Right lobe of liver (tissue), 4 donors: ENCODE measurements around the gene PGAP2.

ENCODE experiments used
- POLR2A ChIP-seq: fragments of 450-650 bp; IDR thresholded peaks from one replicate; pipeline ENCODE4 v1.6.1; 2017; ENCODE audit warnings: antibody characterized with exemption, mild to moderate bottlenecking
- TF ChIP-seq, protein P1 (sequence below), 4 donors: fragments of 200-600 bp in 3 of 4; fragments of 450-650 bp in 1 of 4; IDR thresholded peaks; one replicate each; pipeline versions ENCODE4 v1.5.1 to v1.8.0; 2016 to 2022; ENCODE audit warnings: antibody characterized with exemption in 4 of 4, mild to moderate bottlenecking in 2 of 4
- donor health status: DM: no; HTN: no; CAD: no.
- donor health status: DM: no; HTN: no; CAD: no.
- donor health status: DM: no; HTN: yes; CAD: no.

DNA sequence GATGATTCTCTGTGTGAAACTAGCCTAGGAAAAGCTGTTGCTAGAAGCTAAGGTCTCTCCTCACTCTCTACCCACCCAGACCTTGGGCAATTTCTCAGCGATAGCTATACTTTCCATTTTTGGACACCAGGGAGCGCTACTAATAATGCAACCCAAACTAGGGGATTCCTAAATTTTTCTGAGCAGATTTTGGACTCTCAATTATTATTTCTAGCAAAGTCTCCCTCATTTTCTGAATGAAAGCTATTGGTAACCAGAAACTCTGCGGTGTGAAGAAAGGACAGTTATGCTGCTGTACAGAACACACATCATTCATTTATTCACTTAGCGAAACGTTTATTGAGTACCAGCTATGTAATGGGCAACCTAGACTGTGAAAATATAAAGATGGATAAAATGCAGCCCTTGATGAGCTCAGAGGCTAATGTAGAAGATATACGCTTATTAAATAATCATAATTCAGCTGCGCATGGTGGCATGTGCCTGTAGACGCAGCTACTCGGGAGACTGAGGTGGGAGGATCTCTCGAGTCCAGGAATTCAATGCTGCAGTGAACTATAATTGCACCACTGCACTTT lies 41.0 kb downstream of the PGAP2 start:
- no peak for TF ChIP-seq POLR2A
- TF ChIP-seq, protein P1, sequence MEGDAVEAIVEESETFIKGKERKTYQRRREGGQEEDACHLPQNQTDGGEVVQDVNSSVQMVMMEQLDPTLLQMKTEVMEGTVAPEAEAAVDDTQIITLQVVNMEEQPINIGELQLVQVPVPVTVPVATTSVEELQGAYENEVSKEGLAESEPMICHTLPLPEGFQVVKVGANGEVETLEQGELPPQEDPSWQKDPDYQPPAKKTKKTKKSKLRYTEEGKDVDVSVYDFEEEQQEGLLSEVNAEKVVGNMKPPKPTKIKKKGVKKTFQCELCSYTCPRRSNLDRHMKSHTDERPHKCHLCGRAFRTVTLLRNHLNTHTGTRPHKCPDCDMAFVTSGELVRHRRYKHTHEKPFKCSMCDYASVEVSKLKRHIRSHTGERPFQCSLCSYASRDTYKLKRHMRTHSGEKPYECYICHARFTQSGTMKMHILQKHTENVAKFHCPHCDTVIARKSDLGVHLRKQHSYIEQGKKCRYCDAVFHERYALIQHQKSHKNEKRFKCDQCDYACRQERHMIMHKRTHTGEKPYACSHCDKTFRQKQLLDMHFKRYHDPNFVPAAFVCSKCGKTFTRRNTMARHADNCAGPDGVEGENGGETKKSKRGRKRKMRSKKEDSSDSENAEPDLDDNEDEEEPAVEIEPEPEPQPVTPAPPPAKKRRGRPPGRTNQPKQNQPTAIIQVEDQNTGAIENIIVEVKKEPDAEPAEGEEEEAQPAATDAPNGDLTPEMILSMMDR (IDR thresholded peaks at IDR 0.05): peak; percentile 70 to 78 (median 74)
